NCI-H446 (cell line): ENCODE results near the gene PKDCC.

Experiments used
- DNase-seq, 2 experiments: peaks; one replicate each; lab custom pipeline; 2025; lab: John Stamatoyannopoulos, UW

PKDCC gene

GRCh38 chr2:42089340-42089925 is 41.6 kb downstream of the PKDCC start:
- peak; percentile 16 to 59 for DNase-seq

GRCh38 chr2:42090216-42090615 is 42.4 kb downstream of the PKDCC start:
- DNase-seq = no peak

GRCh38 chr2:42091671-42092070 is 43.9 kb downstream of the PKDCC start:
- no peak for DNase-seq

- DNase-seq = no peak
These were observed 44.5 kb downstream of the PKDCC start for GRCh38 chr2:42092084-42092996.

- DNase-seq = no peak
These were observed 46.3 kb downstream of the PKDCC start for GRCh38 chr2:42094114-42094513.

GRCh38 chr2:42095923-42096408 is 48.1 kb downstream of the PKDCC start:
- peak; percentile 16 to 78 for DNase-seq

GRCh38 chr2:42096869-42097591 is 49.2 kb downstream of the PKDCC start:
- no peak for DNase-seq

- no peak for DNase-seq
These were observed 51.0 kb downstream of the PKDCC start for GRCh38 chr2:42098571-42099437.

GRCh38 chr2:42099438-42100173 is 51.8 kb downstream of the PKDCC start:
- no peak for DNase-seq

- no peak for DNase-seq
These were observed 52.9 kb downstream of the PKDCC start for GRCh38 chr2:42100683-42101205.

- no peak for DNase-seq
These were observed 53.6 kb downstream of the PKDCC start for GRCh38 chr2:42101206-42102023.

GRCh38 chr2:42102024-42102590 is 54.3 kb downstream of the PKDCC start:
- no peak for DNase-seq

- DNase-seq = no peak
These were observed 55.0 kb downstream of the PKDCC start for GRCh38 chr2:42102591-42103450.

- no peak for DNase-seq
These were observed 56.0 kb downstream of the PKDCC start for GRCh38 chr2:42103829-42104228.

- no peak for DNase-seq
These were observed 56.8 kb downstream of the PKDCC start for GRCh38 chr2:42104621-42105020.

- no peak for DNase-seq
These were observed 57.8 kb downstream of the PKDCC start for GRCh38 chr2:42105330-42106256.

GRCh38 chr2:42106257-42106816 is 58.5 kb downstream of the PKDCC start:
- DNase-seq = no peak
